Esophagus (tissue), 2 donors: Measurements from ENCODE around the gene ARVCF. TPM values are rescaled to one million over a fixed set of nuclear protein-coding genes. Genes with fewer than 3 reads are reported as not detected.

ENCODE experiments used
- H3K27ac ChIP-seq, 2 donors: one replicate each; pipeline ENCODE4 v1.5.1; 2013; ENCODE audit warnings: low read depth in 2 of 2, mild to moderate bottlenecking in 2 of 2, inconsistent platforms in 1 of 2, low read length in 1 of 2, moderate library complexity in 1 of 2
- H3K27me3 ChIP-seq, 2 donors: one replicate each; pipeline ENCODE4 v1.6.1; 2013; ENCODE audit warnings: low read length in 2 of 2, control low read depth in 1 of 2, mild to moderate bottlenecking in 1 of 2; ENCODE audit not compliant: insufficient read depth in 2 of 2, control insufficient read depth in 1 of 2
- H3K36me3 ChIP-seq, 2 donors: one replicate each; pipeline ENCODE4 v1.6.1; 2013; ENCODE audit warnings: low read length in 1 of 2; ENCODE audit not compliant: control insufficient read depth in 2 of 2, insufficient read depth in 2 of 2
- H3K4me1 ChIP-seq, 2 donors: one replicate each; pipeline ENCODE4 v1.6.1; 2013; ENCODE audit warnings: low read length in 1 of 2; ENCODE audit not compliant: control insufficient read depth in 2 of 2, insufficient read depth in 2 of 2
- H3K4me3 ChIP-seq, 2 donors: one replicate each; pipeline ENCODE4 v1.5.1; 2013; ENCODE audit warnings: low read length in 2 of 2, mild to moderate bottlenecking in 2 of 2, low read depth in 1 of 2, moderate library complexity in 1 of 2
- H3K9me3 ChIP-seq, 2 donors: one replicate each; pipeline ENCODE4 v1.6.1; 2013; ENCODE audit warnings: mild to moderate bottlenecking in 2 of 2, low read depth in 1 of 2, low read length in 1 of 2, moderate library complexity in 1 of 2; ENCODE audit not compliant: control insufficient read depth in 2 of 2, insufficient read depth in 1 of 2
- WGBS, 2 donors: extraction: QIAGEN DNeasy Blood & Tissue Kit; methylation state at CpG; one replicate each; pipeline ENCODE4 v1.1.7; 2013; 5-methylcytosine and 5-hydroxymethylcytosine counted together
- polyA plus RNA-seq, 2 donors: library from polyadenylated mRNA; stranded (reverse); fragments of 200-250 nt; gene quantifications; one replicate each; pipeline ENCODE4 v1.2.3, GENCODE V29; 2013
- donor health status: healthy with polysubstance abuse.
- donor health status: Bipolar disorder and iron deficiency.

Gene ARVCF
- polyA plus RNA-seq, 2 donors = 3.4 to 5.5 TPM

DNA sequence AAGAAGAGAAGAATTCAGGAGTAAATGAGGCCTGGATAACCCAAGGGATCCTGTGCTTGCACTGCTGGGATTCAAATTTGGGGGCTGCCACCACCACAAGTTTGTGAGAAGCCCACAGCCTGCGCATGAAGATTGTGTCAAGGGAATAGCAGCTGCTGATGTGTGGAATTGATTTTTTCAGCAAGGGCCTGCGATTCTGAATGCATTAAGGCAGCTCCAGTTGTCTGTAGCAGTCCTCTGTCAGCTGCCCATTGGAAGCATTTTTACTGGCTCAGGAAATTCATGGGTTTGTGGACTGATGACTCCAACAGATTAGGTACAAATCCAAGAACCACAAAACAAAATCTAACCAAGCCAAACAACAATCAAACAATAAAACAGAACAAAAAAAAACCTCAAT lies 14.0 kb downstream of the ARVCF start:
- Histone ChIP-seq H3K27ac (no peak overlapping the region), H3K27me3 (no peaks in the 10 kb centered on the region), H3K9me3 (no peaks in the 10 kb centered on the region), H3K36me3 (no peaks in the 10 kb centered on the region), H3K4me3 (no peak overlapping the region), H3K4me1 (no peaks in the 10 kb centered on the region)
- 86 to 91% methylated on average over 2 of the region's 2 CpGs for WGBS, 2 donors

DNA sequence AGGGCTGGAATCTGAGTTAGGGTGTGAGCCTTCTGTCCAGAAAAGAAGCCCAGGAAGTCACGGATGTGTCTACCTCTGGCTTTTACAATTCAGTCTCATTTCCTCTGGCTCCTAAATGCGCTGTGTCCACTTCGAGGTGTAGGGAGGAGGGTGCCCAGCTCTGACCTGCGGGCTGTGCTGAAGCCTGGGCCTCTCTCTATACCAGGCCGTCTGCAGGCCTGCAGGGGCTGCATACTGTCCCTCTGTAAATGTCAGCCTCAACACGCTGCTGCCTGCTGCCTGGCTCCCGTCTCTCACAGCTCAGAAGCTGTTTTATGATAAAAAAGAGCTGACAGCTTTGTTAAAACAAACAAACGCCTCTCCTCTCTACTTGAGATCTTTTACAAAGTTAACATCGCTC lies 14.5 kb downstream of the ARVCF start:
- H3K27me3 ChIP-seq = no peaks in the 10 kb centered on the region
- no peaks in the 10 kb centered on the region for H3K9me3 ChIP-seq
- WGBS, 2 donors = 77 to 81% methylated on average over 9 of the region's 9 CpGs
- H3K4me3 ChIP-seq = no peak overlapping the region
- no peaks in the 10 kb centered on the region for H3K36me3 ChIP-seq
- no peak overlapping the region for H3K27ac ChIP-seq
- H3K4me1 ChIP-seq = no peaks in the 10 kb centered on the region

DNA sequence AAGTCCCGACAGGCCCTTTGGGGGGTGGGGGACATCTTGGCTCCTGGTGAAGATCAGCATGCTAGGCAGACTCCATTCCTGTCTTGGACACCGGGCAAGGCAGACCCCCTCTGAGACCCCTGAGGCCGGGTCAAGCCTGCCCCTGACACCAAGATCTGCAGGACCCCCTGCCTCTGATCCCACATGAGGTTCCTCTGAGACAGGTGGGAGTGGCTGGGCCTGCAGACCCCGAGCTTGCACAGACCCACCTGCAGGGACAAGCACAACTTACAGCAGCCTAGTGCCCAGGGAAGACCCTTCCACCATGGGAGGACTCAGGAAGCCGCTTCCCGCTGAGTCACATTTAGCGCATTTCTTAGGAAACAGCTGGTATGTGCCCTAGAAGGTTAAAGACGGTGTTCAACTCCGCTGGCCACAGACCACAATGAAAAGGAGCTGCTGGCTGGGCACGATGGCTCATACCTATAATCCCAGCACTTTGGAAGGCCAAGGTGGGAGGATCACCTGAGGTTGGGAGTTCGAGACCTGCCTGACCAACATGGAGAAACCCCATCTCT lies 15.5 kb downstream of the ARVCF start:
- Histone ChIP-seq H3K27me3 (no peaks in the 10 kb centered on the region), H3K9me3 (no peaks in the 10 kb centered on the region), H3K4me1 (no peaks in the 10 kb centered on the region), H3K4me3 (no peak overlapping the region), H3K27ac (no peak overlapping the region), H3K36me3 (no peaks in the 10 kb centered on the region)
- WGBS, 2 donors = 82 to 83% methylated on average over 11 of the region's 11 CpGs

DNA sequence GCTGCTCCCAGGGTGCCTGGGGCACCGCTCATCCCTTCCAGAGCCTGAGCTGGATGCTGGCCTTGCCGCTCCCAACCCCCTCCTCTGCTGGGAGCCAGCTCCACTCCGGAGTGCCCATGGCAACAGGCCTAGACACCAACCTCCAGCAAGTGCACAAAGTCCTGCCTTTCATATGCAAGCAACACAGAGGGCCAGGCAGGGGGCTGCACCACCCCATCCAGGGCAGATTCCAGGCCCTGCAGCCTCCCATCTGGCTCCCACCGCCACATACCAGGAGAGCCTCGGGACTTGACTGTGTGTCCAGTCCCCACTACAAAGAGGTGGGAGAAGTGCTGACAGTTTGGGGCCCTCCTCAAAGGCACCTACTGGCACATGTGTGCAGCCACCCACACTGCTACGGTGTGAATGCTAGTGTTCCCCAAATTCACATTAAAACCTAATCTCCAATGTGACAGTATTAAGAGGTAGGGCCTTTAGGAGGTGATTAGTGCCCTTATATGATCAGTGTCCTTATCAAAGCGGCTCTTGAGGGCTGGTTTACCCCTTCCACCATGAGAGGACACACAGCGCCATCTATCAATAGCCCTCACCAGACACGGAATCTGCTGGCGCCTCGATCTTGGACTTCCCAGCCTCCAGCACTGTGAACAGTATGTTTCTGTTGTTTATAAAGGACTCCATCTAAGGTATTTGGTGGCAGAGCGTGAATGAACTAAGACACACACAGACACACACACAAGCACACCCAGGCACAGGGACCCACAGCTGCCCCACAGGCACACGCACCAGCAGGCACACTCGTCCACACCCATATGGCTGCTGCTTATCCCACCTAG lies 16.2 kb downstream of the ARVCF start:
- no peak overlapping the region for H3K27ac ChIP-seq
- WGBS, 2 donors = 78 to 85% methylated on average over 14 of the region's 14 CpGs
- H3K9me3 ChIP-seq = no peaks in the 10 kb centered on the region
- H3K36me3 ChIP-seq = no peaks in the 10 kb centered on the region
- no peaks in the 10 kb centered on the region for H3K27me3 ChIP-seq
- H3K4me1 ChIP-seq = no peaks in the 10 kb centered on the region
- no peak overlapping the region for H3K4me3 ChIP-seq

DNA sequence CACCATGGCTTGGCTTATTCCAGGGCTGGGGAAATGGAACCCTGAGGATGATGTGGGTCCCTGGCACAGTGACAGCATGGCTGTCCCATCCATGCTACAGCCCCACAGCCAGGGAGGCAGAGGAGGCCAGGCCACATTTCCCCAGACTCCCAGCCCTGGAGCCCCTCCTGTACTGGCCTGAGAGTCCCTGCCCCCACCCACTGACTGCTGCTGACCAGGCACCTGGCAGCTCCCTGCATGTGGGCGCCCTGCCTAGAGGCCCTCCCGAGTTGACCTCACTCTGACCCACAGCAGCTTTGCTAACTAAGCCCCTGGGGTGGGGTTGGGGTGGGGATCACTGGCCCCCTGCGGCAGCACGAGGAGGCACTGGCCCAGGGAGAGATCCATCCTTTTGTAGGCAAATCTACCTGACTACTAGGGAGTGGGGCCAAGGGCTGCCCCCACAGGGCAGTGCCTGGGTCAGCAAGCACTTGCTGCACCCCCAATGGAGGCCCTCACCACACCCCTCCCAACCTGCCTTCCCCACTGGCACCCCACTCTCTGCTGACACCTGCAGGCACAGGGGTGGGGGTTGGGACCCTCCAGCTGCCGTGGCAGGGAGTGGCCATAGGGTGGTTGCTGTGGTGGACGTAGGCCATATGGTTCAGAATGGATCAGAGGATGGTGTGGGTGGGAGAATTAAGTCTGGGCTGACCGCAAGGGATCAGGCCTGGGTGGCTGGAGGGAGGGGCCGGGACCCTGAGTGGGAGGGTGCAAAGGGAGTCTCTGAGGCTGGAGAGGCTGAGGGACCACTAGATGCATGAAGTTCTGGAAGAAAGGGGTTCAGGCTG lies 17.4 kb downstream of the ARVCF start:
- Histone ChIP-seq H3K27ac (no peak overlapping the region), H3K27me3 (no peaks in the 10 kb centered on the region), H3K4me3 (no peak overlapping the region), H3K36me3 (no peaks in the 10 kb centered on the region), H3K9me3 (no peaks in the 10 kb centered on the region), H3K4me1 (no peaks in the 10 kb centered on the region)
- 69 to 74% methylated on average over 8 of the region's 8 CpGs for WGBS, 2 donors

DNA sequence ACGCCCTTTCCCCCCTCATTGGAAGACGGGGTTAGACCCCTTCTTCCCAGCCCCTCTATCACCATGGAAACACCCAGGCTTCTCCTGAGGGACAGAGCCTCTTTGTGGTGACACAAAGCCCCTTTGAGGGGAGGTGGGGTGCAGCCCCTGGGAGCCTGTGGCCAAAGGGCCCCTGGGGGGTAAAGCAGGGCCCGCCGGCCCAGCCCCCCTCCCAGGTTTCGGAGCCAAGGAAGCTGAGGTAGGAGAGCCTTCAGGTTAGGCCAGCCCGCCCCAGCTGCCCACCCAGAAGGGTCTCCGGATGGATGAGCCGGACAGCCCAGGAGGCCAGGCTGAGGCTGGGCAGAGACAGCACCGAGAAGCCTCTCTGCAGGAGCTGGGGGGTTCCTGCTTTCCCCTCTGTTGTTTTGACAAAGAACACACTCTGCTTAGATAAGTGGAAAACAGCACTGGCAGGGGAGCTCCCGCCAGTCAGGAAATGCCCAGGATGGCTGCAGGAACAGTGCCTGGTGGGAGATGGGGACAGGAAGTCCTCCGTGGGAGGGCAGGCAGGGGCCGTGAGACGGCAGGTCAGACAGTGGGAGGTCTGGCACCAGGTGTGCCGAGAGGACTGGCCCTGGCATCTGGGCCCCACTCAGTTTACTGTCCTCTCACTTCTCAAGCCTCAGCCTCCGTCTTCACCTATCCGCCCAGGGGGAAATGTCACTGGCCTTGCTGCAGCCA lies 18.2 kb downstream of the ARVCF start:
- Histone ChIP-seq H3K4me3 (no peak overlapping the region), H3K4me1 (no peaks in the 10 kb centered on the region), H3K36me3 (no peaks in the 10 kb centered on the region), H3K9me3 (no peaks in the 10 kb centered on the region), H3K27ac (no peak overlapping the region), H3K27me3 (no peaks in the 10 kb centered on the region)
- 80% methylated on average over 13 to 16 of the region's 16 CpGs for WGBS, 2 donors

DNA sequence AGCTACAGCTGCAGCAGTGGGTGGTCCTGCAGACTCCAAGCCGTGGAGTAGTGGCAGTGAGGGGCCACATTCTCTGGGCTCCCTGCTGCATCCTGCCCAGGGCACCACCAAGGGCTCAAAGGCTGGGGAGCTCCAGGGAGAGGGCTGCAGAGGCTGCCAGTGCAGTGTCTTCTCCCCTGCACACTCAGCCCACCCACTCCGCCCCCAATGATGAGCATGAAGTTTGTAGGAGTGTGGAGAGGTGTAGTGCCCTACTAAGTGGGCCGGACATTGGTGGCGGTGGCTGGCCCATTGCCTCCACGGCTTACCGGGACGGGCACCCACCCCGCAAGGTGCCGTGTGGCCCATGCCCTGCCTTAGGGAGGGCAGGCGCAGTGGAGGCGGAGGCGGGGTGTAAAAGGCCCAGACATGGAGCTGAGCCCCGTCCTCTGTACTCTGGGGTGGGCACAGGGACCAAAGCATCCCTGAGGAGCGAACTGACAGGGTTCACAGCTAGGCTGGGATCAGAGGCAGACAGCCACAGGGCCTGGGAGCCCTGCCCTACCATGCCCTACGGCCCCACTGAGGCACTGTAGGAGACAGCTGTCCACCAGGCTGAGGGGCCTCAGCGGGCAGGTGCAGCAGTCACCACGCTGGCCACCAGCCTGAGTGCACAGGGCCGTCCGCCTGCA lies 18.9 kb downstream of the ARVCF start:
- H3K27ac ChIP-seq = no peak overlapping the region
- H3K9me3 ChIP-seq = no peaks in the 10 kb centered on the region
- H3K36me3 ChIP-seq = no peaks in the 10 kb centered on the region
- H3K4me3 ChIP-seq = no peak overlapping the region
- no peaks in the 10 kb centered on the region for H3K4me1 ChIP-seq
- 88 to 90% methylated on average over 19 of the region's 19 CpGs for WGBS, 2 donors
- no peaks in the 10 kb centered on the region for H3K27me3 ChIP-seq

DNA sequence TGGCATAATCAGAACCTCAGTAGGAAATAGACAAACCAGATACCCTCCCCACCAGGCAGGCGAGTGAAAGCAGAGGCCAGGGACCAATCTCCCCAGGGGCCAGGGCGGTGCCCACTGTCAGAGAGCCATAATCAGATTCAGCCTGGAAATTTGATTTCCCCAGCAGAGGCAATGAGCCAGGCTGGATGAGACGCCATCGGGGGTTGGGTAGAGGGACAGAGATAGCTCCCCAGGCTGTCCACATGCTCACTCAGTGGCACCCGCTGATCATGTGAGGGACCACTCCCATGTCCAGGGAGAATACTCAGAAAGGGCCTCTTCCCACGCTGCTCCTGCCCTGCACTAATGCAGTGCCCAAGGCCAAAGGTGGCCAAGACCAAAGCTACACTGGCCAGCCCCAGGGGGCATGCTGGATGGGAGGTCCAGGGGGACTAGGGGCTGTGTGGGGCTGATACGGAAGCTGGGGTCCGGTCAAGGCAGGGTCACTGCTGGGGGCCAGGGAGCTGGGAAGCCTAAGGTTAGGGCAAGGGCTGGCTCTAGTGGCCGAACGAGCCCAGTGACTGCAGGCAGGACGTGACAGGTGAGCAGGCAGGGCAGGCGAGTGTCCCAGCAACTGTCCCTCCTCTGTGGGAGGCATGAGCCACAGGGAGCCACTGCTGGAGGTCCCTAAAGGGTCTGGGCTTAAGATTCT lies 19.8 kb downstream of the ARVCF start:
- WGBS, 2 donors = 79 to 80% methylated on average over 12 of the region's 12 CpGs
- Histone ChIP-seq H3K27me3 (no peaks in the 10 kb centered on the region), H3K4me1 (no peaks in the 10 kb centered on the region), H3K27ac (no peak overlapping the region), H3K36me3 (no peaks in the 10 kb centered on the region), H3K9me3 (no peaks in the 10 kb centered on the region), H3K4me3 (no peak overlapping the region)
